Thoracic aorta (tissue), 2 donors: ENCODE results near the gene CBX4. TPM values are rescaled to one million over a fixed set of nuclear protein-coding genes. Genes with fewer than 3 reads are reported as not detected.

Experiments used
- ATAC-seq: fragments of 150-250 bp; one replicate; pipeline ENCODE4 v1.8.0; 2017; ENCODE audit warnings: low read depth; ENCODE audit not compliant: insufficient number of reproducible peaks, low FRiP score
- DNase-seq: peaks from one replicate; pipeline ENCODE4 v3.0.0-alpha.2; 2020; ENCODE audit warnings: low spot score
- H3K27ac ChIP-seq, 2 donors: fragments of 200-600 bp; sonication (generic); 1 replicate in 1 of 2; 2 replicates in 1 of 2; pipeline ENCODE4 v1.5.1; 2016; ENCODE audit warnings: mild to moderate bottlenecking in 2 of 2, moderate library complexity in 2 of 2
- H3K27me3 ChIP-seq: fragments of 200-600 bp; sonication (generic); replicated peaks from 2 replicates; pipeline ENCODE4 v1.6.0; 2016; ENCODE audit warnings: mild to moderate bottlenecking; ENCODE audit not compliant: insufficient read depth
- H3K36me3 ChIP-seq: fragments of 200-600 bp; sonication (generic); one replicate; pipeline ENCODE4 v1.5.1; 2016
- H3K4me1 ChIP-seq, 2 donors: fragments of 200-600 bp; sonication (generic); 1 replicate in 1 of 2; 2 replicates in 1 of 2; pipeline versions ENCODE4 v1.5.1 to v1.6.0; 2016; ENCODE audit warnings: low read depth in 2 of 2, mild to moderate bottlenecking in 1 of 2; ENCODE audit not compliant: control insufficient read depth in 1 of 2
- H3K4me3 ChIP-seq: fragments of 200-600 bp; sonication (generic); 2 replicates; pipeline ENCODE4 v1.5.1; 2016; ENCODE audit warnings: mild to moderate bottlenecking
- H3K9me3 ChIP-seq: fragments of 200-600 bp; sonication (generic); 2 replicates; pipeline ENCODE4 v1.5.1; 2016
- CTCF ChIP-seq: fragments of 200-600 bp; sonication (generic); IDR thresholded peaks from one replicate; pipeline ENCODE4 v1.5.1; 2019; ENCODE audit warnings: antibody characterized with exemption
- total RNA-seq, 2 donors: library from RNA; depleted of rRNA; stranded (reverse); fragments of >200 nt; gene quantifications; one replicate each; pipeline versions ENCODE4 v1.1.0 to v1.2.3, GENCODE V29; 2016

CBX4 gene
- total RNA-seq, 2 donors from 2014 or later, result 6.2 to 10.4 TPM

GRCh38 chr17:79804856-79805696 lies 34.2 kb downstream of the CBX4 start:
- Histone ChIP-seq H3K4me3 (no peak overlapping the region), H3K27me3 (peaks cover 76% of the 10 kb centered on the region), H3K9me3 (no peaks in the 10 kb centered on the region), H3K36me3 (no peaks in the 10 kb centered on the region), H3K4me1 (peaks cover 4 to 21% of the 10 kb centered on the region in 2 donors), H3K27ac (peak overlapping the region in 1 of 2 donors; percentile 33)
- DNase-seq (no peak), ATAC-seq (no peak)
- TF ChIP-seq CTCF, result no peak

GRCh38 chr17:79803997-79804855 lies 35.0 kb downstream of the CBX4 start:
- peak overlapping the region in 1 of 2 donors; percentile 33 for H3K27ac ChIP-seq
- no peaks in the 10 kb centered on the region for H3K9me3 ChIP-seq
- H3K4me1 ChIP-seq, result peaks cover 4 to 23% of the 10 kb centered on the region in 2 donors
- H3K36me3 ChIP-seq, result no peaks in the 10 kb centered on the region
- no peak for DNase-seq
- ATAC-seq, result no peak
- H3K4me3 ChIP-seq, result no peak overlapping the region
- peaks cover 82% of the 10 kb centered on the region for H3K27me3 ChIP-seq
- no peak for TF ChIP-seq CTCF

GRCh38 chr17:79803421-79803996 lies 35.7 kb downstream of the CBX4 start:
- H3K36me3 ChIP-seq, result no peaks in the 10 kb centered on the region
- peaks cover 82% of the 10 kb centered on the region for H3K27me3 ChIP-seq
- H3K4me1 ChIP-seq, result peaks cover 8 to 31% of the 10 kb centered on the region in 2 donors
- ATAC-seq (no peak), DNase-seq (no peak)
- no peaks in the 10 kb centered on the region for H3K9me3 ChIP-seq
- no peak overlapping the region for H3K27ac ChIP-seq
- TF ChIP-seq CTCF, result no peak
- H3K4me3 ChIP-seq, result no peak overlapping the region

- peak overlapping the region in 1 of 2 donors; percentile 1 for H3K27ac ChIP-seq
- H3K4me1 ChIP-seq, result peaks cover 15 to 37% of the 10 kb centered on the region in 2 donors
- ATAC-seq, result no peak
- no peak overlapping the region for H3K4me3 ChIP-seq
- peaks cover 77% of the 10 kb centered on the region for H3K27me3 ChIP-seq
- no peak for DNase-seq
- no peaks in the 10 kb centered on the region for H3K36me3 ChIP-seq
- H3K9me3 ChIP-seq, result no peaks in the 10 kb centered on the region
- no peak for TF ChIP-seq CTCF
Observed at GRCh38 chr17:79802736-79803420, 36.4 kb downstream of the CBX4 start.
